A673 (cell line): ENCODE results near the gene ALDH2. TPM values are rescaled to one million over a fixed set of nuclear protein-coding genes. Genes with fewer than 3 reads are reported as not detected.

Experiments used
- BruUV-seq: library from RNA; stranded (reverse); fragments of 400-500 nt; replicated peaks from 2 replicates; lab custom pipeline; 2021; lab: Mats Ljungman, UMichigan
- CTCF ChIA-PET: fragments of 300-600 bp; sonication (Branson Sonifier 250); formaldehyde crosslinking; loops from one replicate; lab custom pipeline; 2022; ENCODE audit warnings: antibody characterized with exemption; lab: Charles Lee
- POLR2A ChIA-PET: fragments of 300-600 bp; sonication (Branson Sonifier 250); formaldehyde crosslinking; loops from one replicate; lab custom pipeline; 2022; ENCODE audit warnings: antibody characterized with exemption; ENCODE audit not compliant: low non-redundant PET; lab: Charles Lee
- DNase-seq: peaks from one replicate; pipeline ENCODE4 v3.0.0-alpha.2; 2015; ENCODE audit warnings: low spot score
- H3K27ac ChIP-seq: fragments of 200-600 bp; sonication (generic); 2 replicates; pipeline ENCODE4 v1.5.1; 2016; ENCODE audit warnings: mixed run types, low read depth, mild to moderate bottlenecking, mixed read lengths, antibody characterized with exemption, low read length; ENCODE audit not compliant: poor library complexity, severe bottlenecking
- H3K27me3 ChIP-seq: fragments of 200-600 bp; sonication (generic); replicated peaks from 2 replicates; pipeline ENCODE4 v1.6.1; 2017; ENCODE audit warnings: mixed run types, low read depth, mild to moderate bottlenecking, mixed read lengths, antibody characterized with exemption, low read length; ENCODE audit not compliant: insufficient read depth, poor library complexity
- H3K36me3 ChIP-seq: fragments of 200-600 bp; sonication (generic); 2 replicates; pipeline ENCODE4 v1.6.1; 2016; ENCODE audit warnings: mixed run types, mild to moderate bottlenecking, mixed read lengths, antibody characterized with exemption, low read length; ENCODE audit not compliant: insufficient read depth, poor library complexity, severe bottlenecking
- H3K4me1 ChIP-seq: fragments of 200-600 bp; sonication (generic); 2 replicates; pipeline ENCODE4 v1.6.1; 2017; ENCODE audit warnings: mixed run types, mild to moderate bottlenecking, mixed read lengths, antibody characterized with exemption, low read length; ENCODE audit not compliant: insufficient read depth, poor library complexity, severe bottlenecking
- H3K4me3 ChIP-seq: fragments of 200-600 bp; sonication (generic); 2 replicates; pipeline ENCODE4 v1.5.1; 2016; ENCODE audit warnings: low read depth, mixed run types, mild to moderate bottlenecking, mixed read lengths, low read length; ENCODE audit not compliant: poor library complexity, severe bottlenecking
- H3K9me3 ChIP-seq: fragments of 200-600 bp; sonication (generic); 2 replicates; pipeline ENCODE4 v1.6.1; 2016; ENCODE audit warnings: mixed run types, low read depth, mild to moderate bottlenecking, mixed read lengths, antibody characterized with exemption, low read length; ENCODE audit not compliant: poor library complexity, severe bottlenecking
- EZH2 ChIP-seq: fragments of 200-600 bp; sonication (generic); IDR thresholded peaks from 2 replicates; pipeline ENCODE4 v1.6.1; 2017; ENCODE audit warnings: borderline replicate concordance, low read depth, mild to moderate bottlenecking, mixed read lengths, antibody characterized with exemption, low read length; ENCODE audit not compliant: poor library complexity, severe bottlenecking
- intact Hi-C: fragments of 100-400 bp; cut with micrococcal nuclease; formaldehyde crosslinking; loops from one replicate; pipeline ENCODE4 v1.10.0; 2022; ENCODE audit not compliant: unreplicated experiment
- total RNA-seq: library from RNA; stranded (reverse); gene quantifications from 2 replicates; pipeline ENCODE4 v1.2.3, GENCODE V29; 2021
- TF ChIP-seq, protein P1 (sequence below): fragments of 300-800, 200-600 bp; sonication (generic); conservative IDR thresholded peaks from 2 replicates; pipeline ENCODE4 v1.5.1; 2017; ENCODE audit warnings: low read depth, mild to moderate bottlenecking, antibody characterized with exemption, low read length, moderate library complexity, mixed read lengths

The ALDH2 gene
- total RNA-seq, 1 experiment from 2014 or later: 24.5 TPM

DNA sequence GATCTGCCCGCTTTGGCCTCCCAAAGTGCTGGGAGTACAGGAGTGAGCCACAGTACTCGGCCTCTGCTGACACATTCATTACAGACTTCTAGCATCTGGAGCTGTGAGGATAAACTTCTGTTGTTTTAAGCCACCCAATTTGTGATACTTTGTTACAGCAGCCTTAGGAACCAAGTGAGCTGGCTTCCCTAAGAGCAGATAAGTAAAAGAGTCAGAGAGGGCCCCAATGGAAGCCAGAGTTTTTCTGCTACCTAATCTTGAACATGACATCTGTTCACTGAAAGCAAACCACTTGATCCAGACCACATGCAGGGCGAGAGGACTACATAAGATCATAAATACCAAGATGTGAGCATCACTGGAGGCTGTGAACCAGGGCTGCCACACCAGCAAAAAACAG, 71.6 kb downstream of the ALDH2 start:
- Histone ChIP-seq H3K27ac (no peak overlapping the region), H3K27me3 (no peaks in the 10 kb centered on the region), H3K4me1 (peaks cover 4% of the 10 kb centered on the region), H3K9me3 (no peaks in the 10 kb centered on the region), H3K4me3 (no peak overlapping the region), H3K36me3 (peaks cover 13% of the 10 kb centered on the region)
- intact Hi-C loops: no loop called here
- POLR2A ChIA-PET: no interaction called here
- no peak for TF ChIP-seq EZH2
- TF ChIP-seq, protein P1, sequence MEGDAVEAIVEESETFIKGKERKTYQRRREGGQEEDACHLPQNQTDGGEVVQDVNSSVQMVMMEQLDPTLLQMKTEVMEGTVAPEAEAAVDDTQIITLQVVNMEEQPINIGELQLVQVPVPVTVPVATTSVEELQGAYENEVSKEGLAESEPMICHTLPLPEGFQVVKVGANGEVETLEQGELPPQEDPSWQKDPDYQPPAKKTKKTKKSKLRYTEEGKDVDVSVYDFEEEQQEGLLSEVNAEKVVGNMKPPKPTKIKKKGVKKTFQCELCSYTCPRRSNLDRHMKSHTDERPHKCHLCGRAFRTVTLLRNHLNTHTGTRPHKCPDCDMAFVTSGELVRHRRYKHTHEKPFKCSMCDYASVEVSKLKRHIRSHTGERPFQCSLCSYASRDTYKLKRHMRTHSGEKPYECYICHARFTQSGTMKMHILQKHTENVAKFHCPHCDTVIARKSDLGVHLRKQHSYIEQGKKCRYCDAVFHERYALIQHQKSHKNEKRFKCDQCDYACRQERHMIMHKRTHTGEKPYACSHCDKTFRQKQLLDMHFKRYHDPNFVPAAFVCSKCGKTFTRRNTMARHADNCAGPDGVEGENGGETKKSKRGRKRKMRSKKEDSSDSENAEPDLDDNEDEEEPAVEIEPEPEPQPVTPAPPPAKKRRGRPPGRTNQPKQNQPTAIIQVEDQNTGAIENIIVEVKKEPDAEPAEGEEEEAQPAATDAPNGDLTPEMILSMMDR: no peak
- no peak for DNase-seq
- CTCF ChIA-PET: no interaction called here
- no TSS peak for BruUV-seq

DNA sequence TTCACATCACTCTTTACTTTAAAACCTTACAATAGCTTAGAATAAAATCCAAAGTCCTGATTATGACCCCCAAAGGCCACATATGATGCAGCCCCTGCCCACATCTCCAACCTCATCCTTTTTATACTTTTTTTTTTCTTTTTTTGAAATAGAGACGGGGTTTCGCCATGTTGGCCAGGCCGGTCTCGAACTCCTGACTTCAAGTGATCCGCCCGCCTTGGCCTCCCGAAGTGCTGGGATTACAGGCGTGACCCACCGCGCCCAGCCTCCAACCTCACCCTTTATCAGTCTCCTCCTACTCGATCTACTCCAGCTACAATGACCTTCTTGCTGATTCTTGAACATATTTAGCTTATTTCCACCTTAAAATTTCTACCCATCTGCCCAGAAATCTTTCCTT, 74.1 kb downstream of the ALDH2 start:
- peak overlapping the region; percentile 99 for H3K27ac ChIP-seq
- BruUV-seq: no TSS peak
- TF ChIP-seq, protein P1: no peak
- TF ChIP-seq EZH2: no peak
- POLR2A ChIA-PET: no interaction called here
- no peaks in the 10 kb centered on the region for H3K27me3 ChIP-seq
- peaks cover 19% of the 10 kb centered on the region for H3K36me3 ChIP-seq
- H3K9me3 ChIP-seq: no peaks in the 10 kb centered on the region
- intact Hi-C loops: no loop called here
- no peak for DNase-seq
- H3K4me1 ChIP-seq: peaks cover 10% of the 10 kb centered on the region
- H3K4me3 ChIP-seq: peak overlapping the region; percentile 80
- CTCF ChIA-PET: interaction anchor here (0.9 kb wide), 1 partner anchor 28 kb away, joined by 3 read pairs; no protein-coding TSS in a partner anchor

DNA sequence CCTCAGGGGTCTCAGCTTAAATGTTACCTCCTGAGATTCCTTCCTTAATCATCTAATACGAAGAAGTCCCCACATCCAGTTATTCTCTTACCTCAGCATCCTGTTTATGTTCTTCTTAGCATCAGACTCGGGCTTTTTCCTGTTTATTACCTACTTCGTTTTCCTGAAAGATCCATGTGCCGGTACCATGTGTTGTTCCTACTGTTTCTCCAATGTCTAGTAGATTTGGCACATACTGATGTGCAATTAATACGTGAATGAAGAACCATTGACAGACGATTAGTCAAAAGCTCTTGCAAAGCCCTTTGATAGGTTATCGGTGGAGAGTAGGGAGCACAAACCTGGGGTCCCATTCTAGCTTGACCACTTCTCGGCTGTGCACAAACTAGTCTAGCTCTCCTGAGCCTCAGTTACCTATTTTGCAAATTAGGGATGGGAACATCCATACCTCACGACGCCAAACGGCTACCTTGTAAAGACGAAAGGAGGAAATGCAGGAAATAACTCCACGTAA, 74.6 kb downstream of the ALDH2 start:
- intact Hi-C loops: no loop called here

More for the DNA sequence above, 74.6 kb downstream of the ALDH2 start:
- no peak for DNase-seq
- POLR2A ChIA-PET: interaction anchor here (0.7 kb wide), 1 partner anchor 441 kb away, joined by 3 read pairs; no protein-coding TSS in a partner anchor
- BruUV-seq: TSS peak; percentile 84
- Histone ChIP-seq H3K4me1 (peaks cover 10% of the 10 kb centered on the region), H3K9me3 (no peaks in the 10 kb centered on the region), H3K27me3 (no peaks in the 10 kb centered on the region), H3K4me3 (peak overlapping the region; percentile 80), H3K27ac (peak overlapping the region; percentile 99), H3K36me3 (peaks cover 19% of the 10 kb centered on the region)
- no peak for TF ChIP-seq EZH2
- TF ChIP-seq, protein P1: no peak
- CTCF ChIA-PET: interaction anchor here (0.9 kb wide), 1 partner anchor 28 kb away, joined by 3 read pairs; no protein-coding TSS in a partner anchor
